Pulmonary artery endothelial cell (primary cell): ENCODE measurements around the gene AIG1. TPM values are rescaled to one million over a fixed set of nuclear protein-coding genes. Genes with fewer than 3 reads are reported as not detected.
A peak's percentile ranks its signal among the peaks of the same experiment; 100 is the strongest.
"Not testable (repeated sequence)": the region's sequence is repeated elsewhere in the genome, so short reads cannot be mapped to it uniquely, and the experiment has no call there.

Experiments
- DNase-seq: peaks from one replicate; pipeline ENCODE4 v3.0.0-alpha.2; 2011; ENCODE audit warnings: low read depth, low spot score
- total RNA-seq: library from RNA; depleted of rRNA; stranded (reverse); fragments of >200 nt; gene quantifications from 2 replicates; pipeline ENCODE4 v1.2.3, GENCODE V29; 2014

AIG1 gene
- total RNA-seq, 1 donor from 2014 or later: 19.3 TPM

DNA sequence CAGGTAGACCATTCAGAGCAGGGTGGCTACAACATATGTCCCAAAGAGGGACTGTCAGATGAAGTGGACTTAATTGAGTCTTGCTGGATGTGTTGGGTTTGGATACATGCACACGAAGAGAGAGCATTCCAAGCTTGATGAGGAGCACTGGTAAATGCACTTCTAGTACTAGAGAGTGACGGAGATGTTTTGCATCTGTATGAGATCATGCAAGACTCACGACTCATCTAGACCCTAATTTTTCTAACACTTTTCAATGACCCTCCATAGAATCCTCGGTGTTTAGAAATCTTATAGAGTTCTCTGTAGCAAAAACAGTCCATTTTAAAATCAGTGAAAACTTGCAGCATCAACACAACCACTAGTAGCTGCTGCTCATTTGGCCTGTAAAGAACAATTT, 4.8 kb upstream of the AIG1 start:
- DNase-seq: no peak

DNA sequence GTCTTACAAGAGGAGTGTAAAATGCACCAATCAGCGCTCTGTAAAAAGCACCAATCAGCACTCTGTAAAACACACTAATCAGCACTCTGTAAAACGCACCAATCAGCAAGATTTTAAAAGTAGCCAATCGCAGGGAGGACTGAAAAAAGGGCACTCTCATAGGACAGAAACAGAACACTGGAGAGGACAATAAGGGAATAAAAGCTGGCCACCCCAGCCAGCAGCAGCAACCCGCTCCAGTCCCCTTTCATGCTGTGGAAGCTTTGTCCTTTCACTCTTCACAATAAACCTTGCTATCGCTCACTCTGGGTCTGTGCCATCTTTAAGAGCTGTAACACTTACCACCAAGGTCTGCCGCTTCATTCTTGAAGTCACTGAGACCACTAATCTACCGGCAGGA, 1.7 kb upstream of the AIG1 start:
- DNase-seq: no peak

DNA sequence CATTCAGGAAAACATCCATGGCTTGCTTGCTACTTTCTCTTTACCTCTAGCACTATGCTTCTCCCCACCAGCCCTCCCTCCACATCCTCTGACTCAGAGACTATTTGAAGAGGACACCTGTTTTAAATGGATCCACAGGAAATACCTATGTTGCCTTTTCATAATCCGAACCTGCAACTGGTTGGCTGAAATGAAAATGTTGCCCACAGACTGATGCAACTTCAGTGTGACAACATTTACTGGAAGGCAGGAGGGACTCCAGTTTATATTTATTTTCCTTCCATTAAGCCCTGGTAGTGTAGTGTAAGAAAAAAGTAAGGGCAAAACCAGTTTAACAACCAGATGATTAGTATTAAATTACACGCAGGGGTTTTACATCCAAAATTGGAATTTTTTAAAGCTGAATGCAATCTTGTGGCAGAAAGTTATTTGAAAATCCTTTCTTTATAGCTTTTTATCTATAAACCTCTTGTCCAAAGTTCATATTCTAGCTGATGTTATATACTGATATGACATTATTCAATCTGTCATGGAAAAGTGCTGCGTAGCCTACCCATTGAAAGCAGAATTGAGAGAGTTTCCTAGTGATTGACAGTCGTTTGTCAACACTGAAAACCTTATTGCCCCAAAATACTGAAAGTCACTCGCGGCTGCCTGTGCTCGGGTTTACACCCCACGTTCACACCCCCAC, 881 bp upstream of the AIG1 start:
- DNase-seq: peak; percentile 24

DNA sequence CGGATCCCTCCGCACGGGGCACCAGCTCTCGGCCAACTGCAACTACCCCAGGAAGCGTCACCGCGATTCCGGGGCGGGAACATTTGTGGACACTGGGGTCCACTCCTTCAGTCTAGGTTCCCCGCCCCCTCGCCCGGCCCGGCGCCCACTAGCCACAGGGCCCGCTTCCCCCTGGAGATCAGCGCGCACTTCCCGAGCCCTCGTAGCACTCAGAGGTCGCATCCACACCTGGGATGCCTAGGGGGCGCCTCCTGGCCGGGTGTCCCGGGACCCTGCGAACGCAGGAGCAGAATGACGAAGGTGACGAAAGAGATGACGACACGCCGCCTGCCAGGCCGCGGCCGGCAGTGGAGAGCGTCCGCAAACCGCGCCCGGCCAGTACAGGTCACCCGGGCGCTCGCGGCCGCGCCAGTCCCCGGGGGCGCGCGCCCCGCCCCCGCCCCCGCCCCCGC, 309 bp upstream of the AIG1 start:
- peak; percentile 51 for DNase-seq

DNA sequence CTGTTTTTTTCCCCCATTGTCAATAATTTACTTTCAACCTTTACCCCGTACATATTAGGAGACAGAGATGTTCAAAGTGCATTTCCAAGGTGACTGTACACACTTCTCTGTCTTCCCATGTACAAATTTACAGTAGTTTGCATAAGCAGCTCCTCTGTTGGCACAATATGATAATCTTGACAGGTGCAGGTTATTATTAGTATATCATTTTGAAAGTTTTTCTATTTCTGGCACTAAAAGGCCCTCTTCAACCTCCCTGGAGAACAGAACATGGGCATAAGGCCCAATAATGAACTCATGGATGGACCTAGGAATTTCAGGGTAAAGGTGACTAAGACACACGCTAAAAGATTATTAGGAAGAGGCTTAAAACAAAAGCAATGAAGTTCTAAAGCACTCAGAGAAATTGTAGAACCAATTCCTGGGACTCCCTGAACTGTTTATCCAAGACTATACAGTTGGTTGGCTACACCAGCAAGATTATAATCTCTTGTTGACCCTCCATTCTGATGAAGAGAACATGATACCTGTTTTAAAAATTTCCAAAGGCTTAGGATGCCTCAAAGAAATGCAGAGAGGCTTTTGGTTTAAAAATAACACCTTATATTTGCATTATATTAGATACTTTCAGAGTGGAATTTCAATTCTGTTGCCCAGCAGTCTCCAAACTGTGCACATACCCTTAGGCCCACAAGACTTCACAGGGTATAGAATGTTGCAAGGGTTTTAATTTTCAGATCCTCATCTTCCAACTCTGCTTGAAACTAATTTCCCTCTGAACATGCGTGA, 1.1 kb downstream of the AIG1 start:
- DNase-seq: no peak

DNA sequence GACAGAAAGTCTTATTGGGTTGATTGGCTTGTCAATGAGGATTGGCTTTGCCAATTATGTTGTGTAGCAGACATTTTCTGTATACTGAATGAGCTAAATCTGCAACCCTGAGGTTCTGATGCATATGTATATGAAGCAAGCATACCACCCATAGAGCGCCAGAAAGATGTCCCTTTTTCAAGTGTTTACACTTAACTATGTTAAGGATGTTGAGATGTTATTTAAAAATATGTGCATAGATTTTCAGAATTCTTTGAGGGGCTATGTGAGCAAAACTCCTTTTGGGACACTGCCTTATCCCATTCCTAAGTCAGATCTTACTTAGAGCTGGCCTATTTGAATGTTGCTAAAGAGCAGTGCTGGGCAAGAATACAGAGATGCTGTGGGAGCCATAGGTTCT, 1.9 kb downstream of the AIG1 start:
- no peak for DNase-seq

DNA sequence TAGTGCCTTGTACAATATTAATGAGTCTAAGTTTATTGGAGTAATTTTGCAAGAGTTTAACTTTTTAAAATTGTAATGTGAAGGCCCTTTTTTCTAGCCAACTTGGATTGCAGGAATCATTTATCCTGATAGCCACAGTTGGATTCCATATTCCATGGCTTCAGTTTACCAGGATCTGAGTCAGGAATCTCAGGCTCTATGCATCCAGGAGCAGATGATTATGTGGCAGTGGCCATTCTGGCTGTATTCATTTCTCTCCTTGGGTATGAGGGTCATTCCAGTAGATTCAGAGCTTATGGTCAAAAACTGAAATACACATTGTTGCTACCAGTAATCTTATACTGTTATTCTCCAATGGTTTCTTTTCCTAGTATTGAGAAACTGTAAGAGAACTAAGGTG, 2.9 kb downstream of the AIG1 start:
- DNase-seq: no peak

DNA sequence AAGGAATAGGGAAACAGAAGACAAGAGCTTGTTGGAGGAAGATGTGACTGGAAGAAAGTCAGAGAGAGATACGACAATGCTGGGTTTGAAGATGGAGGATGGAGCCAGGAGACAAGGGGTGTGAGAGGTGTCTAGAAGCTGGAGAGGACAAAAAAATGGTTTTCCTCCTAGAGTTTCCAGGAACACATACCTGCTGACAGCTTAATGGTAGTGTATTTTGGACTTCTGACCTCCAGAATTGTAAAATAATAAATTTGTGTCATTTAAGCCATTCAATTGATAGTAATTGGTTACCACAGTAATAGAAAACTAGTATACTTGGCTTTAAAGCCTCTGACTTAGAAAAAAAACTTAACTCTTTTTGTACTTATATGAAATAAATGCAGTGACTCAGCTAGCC, 3.6 kb downstream of the AIG1 start:
- no peak for DNase-seq

DNA sequence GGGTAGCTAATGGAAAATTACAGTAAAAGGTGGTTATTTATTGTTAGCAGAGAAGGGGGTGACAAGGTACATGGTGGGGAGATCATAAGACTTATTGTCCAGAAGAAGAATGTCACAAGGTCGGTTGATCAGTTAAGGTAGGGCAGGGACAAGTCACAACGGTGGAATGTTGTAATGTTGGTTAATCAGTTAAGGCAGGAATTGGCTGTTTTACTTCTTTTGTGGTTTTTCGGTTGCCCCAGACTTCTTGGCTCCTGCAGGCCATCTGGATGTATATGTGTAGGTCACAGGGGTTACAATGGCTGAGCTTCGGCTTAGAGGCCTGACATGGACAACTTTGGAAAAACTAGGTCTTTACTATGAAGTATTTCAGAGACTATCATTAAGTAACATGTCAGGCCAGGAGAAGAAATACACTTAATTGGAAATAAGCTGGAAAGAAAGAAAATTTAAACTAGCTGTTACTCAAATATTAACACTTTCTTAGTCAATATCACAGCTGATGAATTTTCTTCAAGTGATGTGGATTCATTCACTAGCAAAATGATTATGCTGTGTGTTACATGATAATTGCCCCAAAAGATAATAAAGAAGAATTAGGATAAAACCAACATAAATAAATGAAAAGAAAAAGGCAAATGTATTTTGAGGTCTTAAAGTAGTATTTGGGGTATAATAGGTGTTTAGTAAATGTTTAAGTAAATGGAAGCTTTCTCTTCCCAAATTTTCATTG, 4.4 kb downstream of the AIG1 start:
- no peak for DNase-seq

DNA sequence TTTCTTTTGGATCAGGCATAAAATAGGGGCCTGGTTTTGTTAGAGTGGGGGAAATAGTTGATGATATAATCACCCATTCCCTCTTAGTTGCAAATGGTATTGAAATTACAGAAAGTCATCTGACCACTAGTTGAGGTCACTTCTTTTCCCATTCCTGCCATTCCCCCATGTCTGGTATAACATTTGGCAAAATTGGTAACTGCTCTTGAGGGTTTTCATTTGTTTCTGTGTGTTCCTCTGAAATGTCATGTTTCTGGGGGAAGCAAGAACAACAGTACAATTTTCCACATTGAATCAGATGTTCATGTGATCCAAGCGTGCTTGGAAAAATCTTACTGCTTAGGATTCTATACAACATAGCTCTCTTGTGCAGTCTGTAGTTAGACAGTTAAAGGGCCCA, 7.3 kb downstream of the AIG1 start:
- DNase-seq: no peak

DNA sequence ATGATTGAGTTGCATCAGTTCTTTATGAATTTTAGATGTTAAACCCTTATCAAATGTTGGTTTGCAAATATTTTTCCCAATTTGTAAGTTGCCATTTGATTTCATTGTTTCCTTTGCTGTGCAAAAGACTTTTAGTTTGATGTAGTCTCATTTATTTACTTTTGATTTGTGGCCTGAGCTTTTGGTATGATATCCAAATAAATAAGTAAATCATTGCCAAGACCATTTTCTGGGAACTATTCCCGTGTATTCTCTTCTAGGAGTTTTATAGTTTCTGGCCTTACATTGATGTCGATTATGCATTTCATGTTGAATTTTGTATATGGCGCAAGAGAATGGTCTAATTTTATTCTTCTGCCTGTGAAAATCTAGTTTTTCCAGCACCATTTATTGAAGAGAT, 13.4 kb downstream of the AIG1 start:
- no peak for DNase-seq

DNA sequence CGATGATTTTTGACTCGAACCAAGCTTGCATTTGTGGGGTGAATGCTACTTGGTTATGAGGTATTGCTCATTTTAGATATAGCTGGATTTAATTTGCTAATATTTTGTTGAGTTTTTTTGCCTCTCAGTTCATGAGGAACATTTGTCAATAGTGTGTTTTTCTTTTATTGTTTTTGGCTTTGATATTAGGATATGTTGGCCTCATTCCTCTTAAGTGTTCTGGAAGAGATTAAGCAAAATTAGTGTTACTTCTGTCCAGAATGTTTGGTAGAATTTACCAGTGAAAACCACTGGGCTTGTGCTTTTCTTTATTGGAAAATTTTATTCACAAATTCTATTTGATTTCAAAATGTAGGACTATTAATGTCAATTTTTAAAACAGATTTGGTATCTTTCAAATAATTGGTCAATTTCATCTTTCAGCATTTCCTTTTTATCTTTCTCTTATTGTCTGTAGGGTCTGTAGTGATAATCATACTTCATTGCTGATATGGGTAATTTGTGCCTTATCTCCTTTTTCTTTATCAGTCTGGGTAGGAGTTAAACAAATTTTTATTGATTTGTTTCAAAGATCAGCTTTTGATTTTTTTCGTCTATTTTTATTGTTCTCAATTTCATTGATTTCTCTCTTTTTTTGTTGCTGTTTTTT, 14.1 kb downstream of the AIG1 start:
- DNase-seq: no peak

DNA sequence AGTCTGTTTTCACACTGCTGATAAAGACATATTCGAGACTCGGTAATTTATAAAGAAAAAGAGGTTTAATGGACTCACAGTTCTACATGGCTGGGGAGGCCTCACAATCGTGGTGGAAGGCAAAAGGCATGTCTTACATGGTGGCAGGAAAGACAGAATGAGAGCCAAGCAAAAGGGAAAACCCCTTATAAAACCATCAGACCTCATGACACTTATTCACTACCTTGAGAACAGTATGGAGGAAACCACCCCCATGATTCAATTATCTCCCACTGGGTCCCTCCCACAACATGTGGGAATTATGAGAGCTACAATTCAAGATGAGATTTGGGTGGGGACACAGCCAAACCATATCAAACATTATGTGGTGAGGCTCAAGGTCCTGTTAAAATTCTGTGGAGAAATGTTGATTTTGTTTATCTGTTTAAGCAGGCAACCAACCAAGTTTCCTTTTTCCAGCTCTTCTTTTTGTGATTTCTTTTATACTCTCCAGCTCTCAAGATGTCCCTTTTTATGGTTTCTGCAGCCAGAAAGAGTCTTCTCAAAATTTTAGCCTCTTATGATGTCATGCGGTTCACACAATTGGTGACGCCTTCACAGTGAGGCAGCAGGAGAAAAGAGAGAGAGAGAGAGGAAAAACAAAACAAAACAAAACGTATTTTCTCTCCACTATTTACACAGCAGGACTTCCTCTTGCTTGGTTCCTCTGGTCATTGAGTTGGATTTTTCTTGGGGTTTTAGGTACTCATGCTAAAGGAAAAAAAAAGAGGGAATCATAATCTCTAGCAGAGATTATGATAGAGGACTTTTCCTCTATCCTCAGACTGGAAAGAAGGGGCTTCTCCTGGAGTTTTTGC, 18.0 kb downstream of the AIG1 start:
- no peak for DNase-seq

DNA sequence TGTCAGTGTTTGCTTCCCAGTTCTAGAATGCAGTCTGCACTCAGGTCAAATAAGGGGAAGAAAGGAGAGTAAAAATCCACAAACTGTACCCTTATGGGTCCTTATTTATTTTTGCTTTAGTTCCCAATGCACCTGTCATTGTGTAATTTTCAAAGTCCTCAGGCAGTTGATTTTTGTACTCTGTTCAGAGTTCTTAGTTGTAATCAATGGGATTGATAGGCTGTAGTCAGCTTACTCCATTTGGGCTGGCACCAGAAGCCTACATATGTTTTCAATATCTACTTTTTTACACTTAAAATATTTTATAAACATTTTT, 18.6 kb downstream of the AIG1 start:
- no peak for DNase-seq

DNA sequence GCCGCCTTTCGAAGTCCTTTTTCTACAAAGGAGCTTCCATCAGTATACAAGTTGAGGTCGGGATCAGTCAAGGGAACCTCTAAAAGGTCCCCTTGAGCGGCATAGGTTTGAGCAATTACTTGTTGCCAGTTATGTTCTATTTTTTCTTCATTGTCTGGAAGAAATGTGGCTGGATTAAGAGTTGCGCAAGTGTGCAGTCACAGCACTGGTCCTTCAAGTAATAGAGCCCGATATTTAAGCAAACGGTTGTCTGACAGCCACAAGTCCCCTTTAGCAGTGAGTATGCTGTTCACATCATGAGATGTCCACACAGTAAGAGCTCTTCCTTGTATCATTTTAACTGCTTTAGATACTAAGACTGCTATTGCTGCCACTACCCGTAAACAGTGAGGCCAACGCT, 21.6 kb downstream of the AIG1 start:
- not testable (repeated sequence) for DNase-seq

DNA sequence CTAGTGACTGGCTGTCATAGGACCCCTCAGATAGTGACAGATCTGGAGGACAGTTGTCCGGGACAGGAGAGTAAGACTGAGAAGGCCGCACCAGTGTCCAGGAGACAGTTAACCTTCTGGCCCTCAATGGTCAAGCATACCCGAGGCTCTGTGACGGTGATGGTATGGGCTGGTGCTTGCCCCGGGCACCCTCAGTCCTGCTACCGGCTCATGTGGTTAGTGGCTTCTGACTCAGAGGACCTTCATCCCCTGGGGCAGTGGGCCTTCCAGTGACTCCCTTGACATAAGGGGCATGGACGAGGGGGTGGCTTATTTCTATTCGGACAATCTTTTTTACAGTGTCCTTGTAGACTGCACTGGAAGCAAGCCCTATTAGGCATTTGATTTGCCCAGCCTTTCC, 23.3 kb downstream of the AIG1 start:
- not testable (repeated sequence) for DNase-seq

DNA sequence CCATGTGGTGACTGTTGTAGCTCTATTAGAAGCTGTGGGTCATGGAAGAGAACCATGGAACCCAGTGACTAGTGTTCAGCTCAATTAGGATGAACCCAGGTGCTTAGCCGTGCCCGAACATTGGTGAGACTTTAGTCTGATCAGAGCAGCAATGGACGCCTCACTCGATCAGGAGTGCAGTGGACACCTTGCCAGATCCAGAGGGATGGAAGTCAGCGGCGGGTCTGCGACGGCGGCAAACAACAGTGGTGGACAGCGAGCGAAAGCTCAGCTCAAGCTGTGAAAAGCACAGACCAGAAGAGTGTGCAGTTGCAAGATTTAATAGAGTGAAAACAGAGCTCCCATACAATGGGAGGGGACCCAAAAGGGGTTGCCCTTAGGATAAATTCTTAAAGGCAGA, 26.6 kb downstream of the AIG1 start:
- not testable (repeated sequence) for DNase-seq

DNA sequence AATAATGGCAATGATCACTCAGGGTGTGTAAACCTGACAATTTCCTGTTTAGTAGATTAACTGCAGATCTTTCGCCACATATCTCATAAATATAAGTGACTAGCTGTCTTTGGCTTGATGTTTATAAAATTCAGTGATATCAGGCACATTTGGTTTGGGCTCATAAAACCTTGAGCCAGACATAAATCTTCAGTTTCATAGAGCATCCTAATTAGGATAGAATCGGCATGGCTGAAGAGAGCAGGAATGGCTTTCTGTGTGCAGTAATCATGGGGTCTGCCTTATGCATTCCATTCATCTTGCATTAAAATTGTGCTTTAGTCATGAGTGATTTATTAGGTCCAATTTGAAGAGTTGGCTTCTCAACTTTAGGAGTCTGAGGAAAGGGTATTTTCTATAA, 27.2 kb downstream of the AIG1 start:
- DNase-seq: no peak

DNA sequence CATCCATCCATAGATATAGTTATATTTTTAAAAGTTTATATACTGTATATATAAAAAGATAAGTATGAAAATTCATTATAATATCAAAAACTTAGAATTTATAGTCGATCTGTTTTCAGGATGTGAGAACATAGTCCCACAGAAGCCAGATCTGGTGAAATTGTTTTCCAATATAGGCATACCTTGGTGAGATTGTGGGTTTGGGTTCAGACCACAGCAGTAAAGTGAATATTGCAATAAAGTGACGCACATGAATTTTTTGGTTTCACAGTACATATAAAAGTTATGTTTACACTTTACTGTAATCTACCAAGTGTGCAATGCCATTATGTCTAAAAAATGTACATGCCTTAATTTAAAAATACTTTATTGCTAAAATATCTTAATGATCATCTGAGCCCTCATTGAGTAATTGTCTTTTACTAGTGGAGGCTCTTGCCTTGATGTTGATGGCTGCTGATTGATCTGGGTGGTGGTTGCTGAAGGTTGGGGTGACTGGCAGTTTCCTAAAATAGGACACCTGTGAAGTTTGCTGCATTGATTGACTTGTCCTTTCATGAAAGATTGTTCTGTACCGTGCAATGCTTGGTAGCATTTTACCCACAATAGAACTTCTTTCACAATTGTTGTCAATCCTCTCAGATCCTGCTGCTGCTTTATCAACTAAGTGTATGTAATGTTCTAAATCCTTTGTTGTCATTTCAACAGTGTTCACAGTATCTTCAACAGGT, 29.8 kb downstream of the AIG1 start:
- DNase-seq: no peak

DNA sequence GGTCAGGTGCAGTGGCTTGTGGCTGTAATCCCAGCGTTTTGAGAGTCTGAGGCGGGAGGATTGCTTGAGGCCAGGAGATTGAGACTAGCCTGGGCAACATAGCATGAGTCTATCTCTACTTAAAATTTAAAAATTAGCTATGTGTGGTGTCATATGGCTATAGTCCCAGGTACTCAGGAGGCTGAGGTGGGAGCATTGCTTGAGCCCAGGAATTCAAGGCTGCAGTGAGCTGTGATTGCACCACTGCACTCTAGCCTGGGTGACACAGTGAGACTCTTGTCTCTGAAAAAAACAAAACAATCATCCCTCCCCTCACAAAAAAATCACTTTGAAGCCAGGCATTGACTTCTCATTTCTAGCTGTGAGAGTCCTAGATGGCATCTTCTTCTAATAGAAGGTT, 32.1 kb downstream of the AIG1 start:
- DNase-seq: no peak
